Activated CD4-positive, alpha-beta T cell treated with anti-CD3 and anti-CD28 coated beads, Interleukin-2, Interleukin-6, amounts not matched to agents 100 ng/mL and 50 ng/mL, durations not matched to agents 16 hours and 8 hours (primary cell): ENCODE results near the gene GPX7.
"Not testable (repeated sequence)": the region's sequence is repeated elsewhere in the genome, so short reads cannot be mapped to it uniquely, and the experiment has no call there.

Experiments used
- DNase-seq: peaks from one replicate; pipeline ENCODE4 v3.0.0-alpha.2; 2020

The GPX7 gene

DNA sequence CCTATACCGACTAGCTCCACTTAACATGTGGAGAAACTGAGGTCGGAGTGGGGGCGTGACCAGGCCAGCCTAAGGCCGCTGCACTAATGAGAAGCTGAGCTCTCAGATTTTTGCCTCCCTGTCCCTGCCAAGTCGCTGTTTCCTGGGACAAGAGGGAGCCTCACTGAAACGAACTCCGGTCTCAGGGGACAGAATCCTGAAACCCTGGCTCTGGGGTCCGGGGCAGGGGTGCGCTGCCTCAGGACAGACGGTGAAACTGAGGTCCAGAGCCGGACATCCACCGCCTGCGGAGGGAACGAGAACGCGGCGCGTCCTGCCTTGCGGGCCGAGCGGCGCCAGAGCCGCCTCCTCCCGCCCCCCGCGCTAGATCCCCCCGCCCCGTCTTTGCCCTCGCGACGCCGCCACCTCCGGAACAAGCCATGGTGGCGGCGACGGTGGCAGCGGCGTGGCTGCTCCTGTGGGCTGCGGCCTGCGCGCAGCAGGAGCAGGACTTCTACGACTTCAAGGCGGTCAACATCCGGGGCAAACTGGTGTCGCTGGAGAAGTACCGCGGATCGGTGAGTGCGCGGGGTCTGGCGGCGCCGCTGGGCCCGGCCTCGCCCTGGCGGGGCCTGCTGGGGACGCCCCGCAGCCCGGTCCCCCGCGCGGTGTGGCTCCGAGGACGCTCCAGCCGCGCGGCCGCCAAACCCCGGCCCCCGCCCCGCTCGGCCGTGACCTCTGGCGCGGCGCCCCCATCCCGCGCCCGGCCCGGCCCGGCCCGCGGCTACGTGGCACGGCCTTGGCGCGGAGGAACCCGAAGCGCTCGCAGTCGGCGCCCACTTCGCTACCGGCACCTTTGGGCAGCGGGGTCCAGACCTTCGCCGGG is at the start of gene GPX7:
Gene GPX7 (plus strand): TSS at position 381 of the 865 bp plus-strand sequence. CDS start 39 bp downstream, at position 420.
- peak; percentile 63 for DNase-seq

GRCh38 chr1:52552505-52553361 is 49.4 kb upstream of the GPX7 start, which contains the start of gene TUT4:
Gene TUT4 (minus strand): TSS chr1:52553092. CDS start chr1:52526280, 26,812 bp downstream.
- peak; percentile 86 for DNase-seq

DNA sequence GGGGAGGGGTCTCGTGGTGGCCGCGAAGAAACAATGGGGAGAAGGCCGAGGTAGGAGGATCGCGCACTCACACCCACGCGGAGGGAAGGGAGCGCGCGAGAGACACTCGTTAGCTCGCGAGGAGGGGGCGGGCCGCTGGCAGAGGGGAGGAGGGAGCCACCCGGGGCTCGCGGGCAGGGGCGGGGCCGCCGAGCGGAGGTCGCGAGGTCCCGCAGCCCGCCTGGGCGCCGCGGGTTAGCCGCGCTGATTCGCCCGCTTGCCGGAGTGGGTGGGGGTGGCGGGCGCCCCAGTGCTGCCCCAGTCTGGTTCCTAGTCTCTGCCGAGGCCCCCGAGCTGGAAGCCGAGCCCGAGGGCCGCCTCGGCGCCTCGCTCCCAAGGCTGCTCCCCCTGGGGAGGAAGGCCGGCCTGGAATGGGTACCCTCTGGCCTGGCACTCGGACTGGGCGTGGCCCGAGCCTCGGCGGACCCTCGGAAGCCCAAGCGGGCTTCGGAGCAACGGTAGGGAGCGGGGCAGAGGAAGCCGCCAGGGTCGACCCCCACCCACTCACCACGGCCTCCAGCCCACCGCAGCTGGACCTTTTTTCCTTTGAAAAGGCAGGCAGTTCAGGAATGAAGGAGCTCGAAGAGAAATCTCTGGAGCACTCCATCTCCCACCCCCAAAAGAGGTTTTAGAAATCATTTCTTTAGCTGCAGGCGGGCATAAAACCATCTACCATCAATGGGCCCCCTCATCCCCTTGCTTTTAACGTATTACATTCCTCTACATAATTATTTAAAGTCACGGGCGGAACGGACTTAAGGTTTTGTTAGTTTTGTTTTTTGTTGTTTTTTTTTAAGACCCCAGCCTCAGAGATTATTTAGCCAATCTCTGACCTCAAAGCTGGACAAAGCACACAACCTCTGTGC is 48.6 kb upstream of the GPX7 start:
- peak; percentile 88 for DNase-seq

- no peak for DNase-seq
These were observed 47.9 kb upstream of the GPX7 start for GRCh38 chr1:52554267-52554640.

- no peak for DNase-seq
These were observed 47.4 kb upstream of the GPX7 start for GRCh38 chr1:52554756-52555155.

- no peak for DNase-seq
These were observed 45.4 kb upstream of the GPX7 start for GRCh38 chr1:52556641-52557360.

DNA sequence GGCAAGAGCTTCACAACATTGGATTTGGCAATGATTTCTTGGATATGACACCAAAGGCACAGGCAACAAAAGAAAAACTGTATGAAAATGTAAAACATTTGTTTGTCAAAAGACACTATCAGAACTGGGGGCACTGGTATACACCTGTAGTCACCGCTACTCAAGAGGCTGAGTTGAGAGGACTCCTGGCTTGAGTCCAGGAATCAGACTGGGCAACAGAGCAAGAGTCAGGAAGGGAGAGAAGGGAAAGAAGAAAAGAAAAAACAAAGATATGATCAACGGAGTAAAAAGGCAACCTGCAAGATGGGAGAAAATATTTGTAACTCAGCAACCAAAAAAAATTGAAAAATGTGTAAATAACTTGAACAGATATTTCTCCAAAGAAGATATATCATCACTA is 43.2 kb upstream of the GPX7 start:
- DNase-seq: no peak

DNA sequence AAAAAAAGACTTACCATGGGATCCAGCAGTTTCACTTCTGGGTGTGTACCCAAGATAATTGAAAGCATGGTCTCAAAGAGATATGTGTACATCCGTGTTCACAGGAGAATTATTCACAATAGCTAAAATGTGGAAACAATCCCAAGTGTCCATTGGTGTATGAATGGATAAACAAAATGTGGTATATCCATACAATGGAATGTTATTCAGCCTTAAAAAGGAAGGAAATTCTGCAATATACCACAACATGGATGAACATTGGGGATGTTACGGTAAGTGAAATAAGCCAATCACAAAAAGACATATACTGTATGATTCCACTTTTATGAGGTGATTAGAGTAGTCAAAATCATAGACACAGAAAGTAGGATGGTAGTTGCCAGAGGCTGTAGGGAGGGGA is 42.3 kb upstream of the GPX7 start:
- DNase-seq: no peak

GRCh38 chr1:52562766-52563165 is 39.4 kb upstream of the GPX7 start:
- DNase-seq: no peak

DNA sequence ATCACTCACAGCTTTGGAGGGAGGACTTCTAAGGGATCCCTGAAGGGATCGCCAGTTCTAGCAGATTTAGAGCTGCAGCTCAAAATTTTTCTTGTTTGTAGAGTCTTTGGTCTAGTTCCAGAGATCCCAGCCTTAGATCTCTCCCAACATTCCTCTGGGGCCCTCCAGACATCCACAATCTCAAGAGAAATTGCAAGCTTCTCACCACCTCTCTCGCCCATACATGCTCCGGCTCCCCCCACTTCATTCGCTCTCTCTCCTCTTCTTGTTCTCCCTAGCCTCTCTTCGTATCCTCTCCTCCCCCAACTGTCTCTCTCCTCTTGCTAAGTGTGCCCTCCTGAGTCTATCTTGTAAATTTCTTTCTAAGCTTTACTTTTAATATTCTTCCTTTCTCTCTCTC is 34.2 kb upstream of the GPX7 start:
- DNase-seq: no peak

- DNase-seq: no peak
These were observed 32.5 kb upstream of the GPX7 start for GRCh38 chr1:52569449-52570210.

- no peak for DNase-seq
These were observed 30.4 kb upstream of the GPX7 start for GRCh38 chr1:52571783-52572182.

DNA sequence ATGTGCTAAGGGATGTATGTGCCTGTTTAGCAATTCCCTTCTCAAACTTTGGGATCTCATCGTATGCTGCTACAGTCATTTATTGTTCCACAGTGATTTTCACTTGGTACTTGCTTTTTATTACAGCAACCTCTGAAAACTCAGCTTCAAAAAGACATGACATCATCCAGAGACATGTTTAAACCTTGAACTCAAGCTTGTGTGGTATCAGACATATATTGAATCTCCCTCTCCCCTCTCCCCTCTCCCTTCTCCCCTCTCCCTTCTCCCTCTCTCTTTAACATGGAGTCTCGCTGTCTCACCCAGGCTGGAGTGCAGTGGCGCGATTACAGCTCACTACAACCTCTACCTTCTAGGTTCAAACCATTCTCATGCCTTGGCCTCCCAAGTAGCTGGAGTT is 29.8 kb upstream of the GPX7 start:
- DNase-seq: no peak

GRCh38 chr1:52574594-52574993 is 27.6 kb upstream of the GPX7 start:
- DNase-seq: no peak

DNA sequence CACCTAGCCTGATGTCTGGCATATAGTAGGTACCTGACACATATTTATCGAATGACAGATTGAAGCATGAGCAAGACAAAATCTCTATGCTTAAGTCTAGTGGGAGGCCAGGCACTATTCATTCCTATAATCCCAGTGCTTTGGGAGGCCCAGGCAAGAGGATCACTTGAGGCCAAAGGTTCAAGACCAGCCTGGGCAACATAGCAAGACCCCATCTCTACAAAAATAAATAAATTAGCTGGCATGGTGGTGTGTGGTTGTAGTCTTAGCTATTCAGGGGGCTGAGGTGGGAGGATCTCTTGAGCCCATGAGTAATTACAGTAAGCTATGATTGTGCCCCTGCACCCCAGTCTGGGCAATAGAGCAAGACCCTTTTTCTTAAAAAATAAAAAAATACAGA is 26.1 kb upstream of the GPX7 start:
- no peak for DNase-seq

DNA sequence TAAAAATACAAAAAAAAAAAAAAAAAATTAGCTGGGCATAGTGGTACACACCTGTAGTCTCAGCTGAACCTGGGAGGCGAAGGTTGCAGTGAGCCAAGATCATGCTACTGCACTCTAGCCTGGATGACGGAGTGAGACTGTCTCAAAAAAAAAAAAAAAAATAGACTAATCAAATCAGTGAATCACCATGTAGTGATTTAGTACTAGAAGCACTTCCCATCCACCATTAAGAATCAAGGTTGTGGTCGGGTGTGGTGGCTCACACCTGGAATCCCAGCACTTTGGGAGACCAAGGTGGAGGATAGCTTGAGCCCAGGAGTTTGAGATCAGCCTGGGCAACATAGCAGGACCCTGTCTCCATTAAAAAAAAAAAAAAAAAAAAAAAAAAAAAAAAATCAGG is 24.1 kb upstream of the GPX7 start:
- not testable (repeated sequence) for DNase-seq

GRCh38 chr1:52579415-52579814 is 22.8 kb upstream of the GPX7 start:
- DNase-seq: no peak

GRCh38 chr1:52580283-52580682 is 21.9 kb upstream of the GPX7 start:
- DNase-seq: no peak

GRCh38 chr1:52582116-52582696 is 20.0 kb upstream of the GPX7 start:
- no peak for DNase-seq

- no peak for DNase-seq
These were observed 16.7 kb upstream of the GPX7 start for GRCh38 chr1:52585474-52585873.

GRCh38 chr1:52588027-52588426 is 14.1 kb upstream of the GPX7 start:
- DNase-seq: no peak
